GM21529 (cell line): ENCODE data around the gene TOR1AIP1.
"Not testable (repeated sequence)": the region's sequence is repeated elsewhere in the genome, so short reads cannot be mapped to it uniquely, and the experiment has no call there.

ENCODE experiments used
- ATAC-seq: cut with Tn5 transposase; IDR thresholded peaks from one replicate; pipeline ENCODE4 v1.9.1; 2021; ENCODE audit not compliant: unreplicated experiment

The TOR1AIP1 gene

GRCh38 chr1:179937668-179938254, 55.7 kb downstream of the TOR1AIP1 start:
- no peak for ATAC-seq

GRCh38 chr1:179938752-179939151, 56.7 kb downstream of the TOR1AIP1 start:
- ATAC-seq = no peak

- ATAC-seq = no peak
These were observed 57.9 kb downstream of the TOR1AIP1 start for GRCh38 chr1:179939941-179940340.

DNA sequence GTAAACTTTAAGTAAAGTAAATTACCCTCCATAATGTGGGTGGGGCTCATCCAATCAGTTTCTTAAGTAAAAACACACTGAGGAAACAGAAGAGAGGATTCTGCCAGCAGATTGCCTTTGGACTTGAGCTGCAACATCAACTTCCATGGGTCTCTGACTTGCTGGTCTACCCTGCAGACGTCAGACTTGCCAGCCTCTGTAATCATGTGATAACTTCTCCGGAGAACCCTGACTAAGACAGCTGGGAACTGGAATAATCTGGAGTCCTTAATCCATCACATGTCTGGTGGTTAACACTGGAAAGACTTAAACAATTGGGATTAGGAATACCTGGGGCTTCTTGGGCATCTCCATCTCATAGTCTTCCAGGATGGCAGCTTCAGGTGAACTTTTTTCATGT, 59.4 kb downstream of the TOR1AIP1 start:
- ATAC-seq = no peak

- ATAC-seq = no peak
These were observed 68.6 kb downstream of the TOR1AIP1 start for GRCh38 chr1:179950651-179951050.

- no peak for ATAC-seq
These were observed 69.5 kb downstream of the TOR1AIP1 start for GRCh38 chr1:179951383-179952144.

DNA sequence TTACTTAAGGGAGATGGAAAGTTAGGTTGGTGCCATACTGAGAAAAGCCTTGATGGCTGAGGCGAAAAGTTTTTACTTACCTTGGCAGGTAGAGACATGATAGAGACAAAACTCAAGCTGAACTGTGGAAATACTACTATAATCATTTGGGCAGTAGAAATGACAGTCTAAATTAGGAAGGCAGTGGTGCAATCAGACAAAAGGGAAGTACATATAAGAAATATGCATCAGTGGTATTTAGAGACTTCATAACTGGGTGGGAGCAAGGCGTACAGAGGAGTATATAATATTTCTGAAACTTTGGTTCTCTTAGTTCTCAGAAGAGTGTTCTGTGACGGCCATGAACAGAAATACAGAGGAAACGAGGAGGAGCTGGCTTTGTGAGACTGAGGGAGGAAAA, 70.1 kb downstream of the TOR1AIP1 start:
- ATAC-seq = no peak

- peak; percentile 16 for ATAC-seq
These were observed 71.9 kb downstream of the TOR1AIP1 start for GRCh38 chr1:179953974-179954492.

- ATAC-seq = peak; percentile 91
These were observed 72.6 kb downstream of the TOR1AIP1 start, which contains the start of gene CEP350 for GRCh38 chr1:179954493-179955286. Gene CEP350, plus strand, starts transcription at chr1:179954810. Its CDS starts 31,372 bp downstream, at chr1:179986182.

DNA sequence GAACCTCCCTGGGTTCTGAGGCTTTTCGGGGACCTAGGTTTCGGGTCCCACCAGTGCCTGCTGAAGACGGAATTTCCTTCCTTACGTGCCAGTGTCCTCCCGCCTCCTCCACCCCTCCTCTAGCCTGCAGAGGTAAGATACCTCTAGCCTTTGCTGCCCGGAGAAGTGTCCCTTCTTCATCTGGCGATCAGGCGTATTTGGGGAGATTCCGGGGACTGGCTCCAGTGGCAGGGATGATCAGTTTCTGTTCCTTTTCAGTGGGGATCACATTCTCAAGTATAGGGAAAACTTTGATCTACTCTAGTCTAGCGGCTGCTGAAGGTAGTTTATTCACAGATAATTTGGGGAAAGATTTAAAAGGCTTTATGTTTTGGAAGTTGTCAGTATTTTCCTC, 73.2 kb downstream of the TOR1AIP1 start:
- no peak for ATAC-seq

GRCh38 chr1:179955731-179956130, 73.6 kb downstream of the TOR1AIP1 start:
- no peak for ATAC-seq

DNA sequence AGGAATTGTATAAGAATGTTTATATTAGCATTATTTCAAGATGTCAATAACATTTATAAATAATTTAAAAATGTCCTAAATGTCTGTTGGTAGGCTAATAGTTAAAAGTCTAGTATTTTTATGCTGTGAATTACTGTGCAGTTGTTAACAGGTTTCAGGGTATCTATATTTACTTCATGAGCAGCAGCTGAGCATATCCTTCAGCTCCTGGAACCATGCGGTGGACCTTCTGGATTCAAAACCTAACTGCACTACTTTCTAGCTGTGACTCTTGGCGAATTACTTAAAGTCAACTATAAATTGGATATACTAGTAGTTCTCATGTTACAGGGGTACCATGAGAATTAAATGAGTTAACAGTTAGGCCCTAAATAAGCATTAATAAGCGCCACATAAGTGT, 76.3 kb downstream of the TOR1AIP1 start:
- no peak for ATAC-seq

DNA sequence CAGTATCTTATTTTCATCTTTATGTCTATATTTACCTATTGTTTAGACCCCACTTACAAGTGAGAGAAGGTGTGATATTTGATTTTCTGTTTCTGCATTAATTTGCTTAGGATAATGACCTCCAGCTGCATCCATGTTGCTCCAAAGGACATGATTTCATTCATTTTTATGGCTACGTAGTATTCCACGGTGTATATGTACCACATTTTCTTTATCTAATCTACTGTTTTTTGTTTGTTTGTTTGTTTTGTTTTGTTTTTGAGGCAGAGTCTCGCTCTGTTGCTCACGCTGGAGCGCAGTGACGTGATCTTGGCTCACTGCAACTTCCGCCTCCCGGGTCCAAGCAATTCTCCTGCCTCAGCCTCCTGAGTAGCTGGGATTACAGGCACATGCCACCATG, 80.1 kb downstream of the TOR1AIP1 start:
- not testable (repeated sequence) for ATAC-seq

DNA sequence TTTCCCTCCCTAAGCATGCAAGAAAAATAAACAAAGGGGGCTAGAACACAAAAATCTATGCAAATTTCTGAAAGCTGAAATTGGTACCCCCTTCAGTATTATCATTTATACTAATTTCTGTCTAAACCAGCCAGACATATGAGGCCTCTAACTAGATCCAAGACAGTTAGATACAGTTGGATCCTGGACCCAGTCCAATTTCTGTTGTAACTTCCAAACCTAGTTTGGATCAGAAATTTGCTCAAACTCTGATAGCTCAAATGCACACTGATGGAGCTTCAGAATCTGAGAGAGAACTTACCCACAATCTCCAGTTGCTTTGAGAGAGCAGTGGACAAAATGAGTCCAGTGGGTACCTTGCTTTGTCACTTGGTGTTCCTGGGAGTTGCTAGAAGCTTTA, 84.5 kb downstream of the TOR1AIP1 start:
- ATAC-seq = no peak

DNA sequence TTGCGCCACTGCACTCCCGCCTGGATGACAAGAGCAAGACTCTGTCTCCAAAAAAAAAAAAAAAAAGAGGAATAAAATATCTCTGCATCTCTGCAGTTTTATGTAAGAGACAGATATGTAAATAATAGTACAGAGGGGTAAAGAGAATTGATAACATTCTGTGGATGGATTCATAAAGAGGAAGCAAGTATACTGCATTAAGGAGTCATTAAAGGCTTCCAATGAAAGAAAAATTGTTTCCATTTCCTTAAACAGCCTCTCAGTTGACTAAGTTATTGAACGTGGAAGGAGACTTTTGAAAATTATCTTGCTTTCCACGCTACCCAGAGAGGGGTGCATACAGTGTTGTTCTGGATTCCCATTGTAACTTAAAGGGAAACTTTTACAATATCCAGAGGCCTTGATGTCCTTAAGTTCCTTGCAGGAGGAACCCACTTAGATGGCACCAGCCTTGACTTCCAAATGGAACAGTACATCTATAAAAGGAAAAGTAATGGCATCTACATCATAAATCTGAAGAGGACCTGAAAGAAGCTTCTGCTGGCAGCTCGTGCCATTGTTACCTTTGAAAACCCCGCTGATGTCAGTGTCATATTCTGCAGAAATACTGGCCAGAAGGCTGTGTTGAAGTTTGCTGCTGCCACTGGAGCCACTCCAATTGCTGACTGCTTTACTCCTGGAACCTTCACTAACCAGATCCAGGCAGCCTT, 86.4 kb downstream of the TOR1AIP1 start:
- no peak for ATAC-seq

GRCh38 chr1:179968994-179969919, 87.2 kb downstream of the TOR1AIP1 start:
- ATAC-seq = no peak
